Measurements from ENCODE around the gene SYNC. TPM values are rescaled to one million over a fixed set of nuclear protein-coding genes. Genes with fewer than 3 reads are reported as not detected.
"Not testable (repeated sequence)": the region's sequence is repeated elsewhere in the genome, so short reads cannot be mapped to it uniquely, and the experiment has no call there.

Gene SYNC
- total RNA-seq, 2 experiments from 2014 or later, result not detected

GRCh38 chr1:32717503-32717902, 14.9 kb upstream of the SYNC start:
- POLR2A ChIA-PET, result no interaction called here
- H3K27ac Mint-ChIP-seq, result no peak overlapping the region
- peaks cover 12% of the 10 kb centered on the region for H3K4me1 Mint-ChIP-seq
- H3K36me3 Mint-ChIP-seq (ENCODE audit: low read depth), result no peaks in the 10 kb centered on the region
- no peaks in the 10 kb centered on the region for H3K9me3 Mint-ChIP-seq
- CTCF ChIA-PET, result interaction anchor here (0.7 to 2.5 kb wide), 5 partner anchors 11 to 175 kb away, joined by 3 to 7 read pairs (median 3); no protein-coding TSS in a partner anchor
- no peak overlapping the region for H3K4me3 Mint-ChIP-seq
- DNase-seq, result no peak
- H3K27me3 Mint-ChIP-seq, result peaks cover 8% of the 10 kb centered on the region

GRCh38 chr1:32716312-32717148, 14.0 kb upstream of the SYNC start:
- H3K9me3 Mint-ChIP-seq, result no peaks in the 10 kb centered on the region
- no peak overlapping the region for H3K27ac Mint-ChIP-seq
- H3K27me3 Mint-ChIP-seq, result peaks cover 3% of the 10 kb centered on the region
- DNase-seq, result peak; percentile 71
- peaks cover 13% of the 10 kb centered on the region for H3K4me1 Mint-ChIP-seq
- CTCF ChIA-PET, result interaction anchor here (0.6 to 2.5 kb wide), 4 partner anchors 10 to 176 kb away, joined by 3 to 7 read pairs (median 4); no protein-coding TSS in a partner anchor
- POLR2A ChIA-PET, result no interaction called here
- H3K4me3 Mint-ChIP-seq, result no peak overlapping the region
- no peaks in the 10 kb centered on the region for H3K36me3 Mint-ChIP-seq (ENCODE audit: low read depth)

- Mint-ChIP-seq H3K36me3 (ENCODE audit: low read depth) (no peaks in the 10 kb centered on the region), H3K27ac (no peak overlapping the region), H3K27me3 (no peaks in the 10 kb centered on the region), H3K4me3 (no peak overlapping the region), H3K4me1 (peaks cover 13% of the 10 kb centered on the region), H3K9me3 (no peaks in the 10 kb centered on the region)
- ChIA-PET POLR2A (no interaction called here), CTCF (interaction anchor here (0.8 to 2.5 kb wide), 2 partner anchors 10 to 17 kb away, joined by 3 to 7 read pairs; no protein-coding TSS in a partner anchor)
- DNase-seq, result no peak
Observed at GRCh38 chr1:32715901-32716311, 13.3 kb upstream of the SYNC start.

- H3K9me3 Mint-ChIP-seq, result no peaks in the 10 kb centered on the region
- ChIA-PET CTCF (interaction anchor here (0.9 to 4.4 kb wide), 2 partner anchors 13 to 59 kb away, joined by 6 to 50 read pairs; no protein-coding TSS in a partner anchor), POLR2A (no interaction called here)
- no peaks in the 10 kb centered on the region for H3K27me3 Mint-ChIP-seq
- no peaks in the 10 kb centered on the region for H3K36me3 Mint-ChIP-seq (ENCODE audit: low read depth)
- no peak for DNase-seq
- H3K4me1 Mint-ChIP-seq, result peaks cover 13% of the 10 kb centered on the region
- H3K4me3 Mint-ChIP-seq, result no peak overlapping the region
- no peak overlapping the region for H3K27ac Mint-ChIP-seq
Observed at GRCh38 chr1:32714277-32714676, 11.7 kb upstream of the SYNC start.

GRCh38 chr1:32713081-32713480, 10.5 kb upstream of the SYNC start:
- Mint-ChIP-seq H3K27ac (no peak overlapping the region), H3K36me3 (ENCODE audit: low read depth) (no peaks in the 10 kb centered on the region), H3K9me3 (no peaks in the 10 kb centered on the region), H3K4me3 (no peak overlapping the region), H3K4me1 (peaks cover 13% of the 10 kb centered on the region), H3K27me3 (no peaks in the 10 kb centered on the region)
- POLR2A ChIA-PET, result interaction anchor here (1.0 to 1.2 kb wide), 2 partner anchors 58 to 60 kb away, joined by 3 read pairs; no protein-coding TSS in a partner anchor
- CTCF ChIA-PET, result interaction anchor here (0.6 to 4.4 kb wide), 25 partner anchors 9 to 596 kb away, joined by 3 to 50 read pairs (median 6); partner anchors contain the start of genes RBBP4 and ZBTB8OS
- no peak for DNase-seq

GRCh38 chr1:32711221-32711620, 8.7 kb upstream of the SYNC start:
- H3K9me3 Mint-ChIP-seq; H3K4me3 Mint-ChIP-seq; H3K36me3 Mint-ChIP-seq (ENCODE audit: low read depth); DNase-seq; H3K4me1 Mint-ChIP-seq; POLR2A ChIA-PET; H3K27me3 Mint-ChIP-seq; H3K27ac Mint-ChIP-seq: not testable (repeated sequence)
- CTCF ChIA-PET, result interaction anchor here (1.1 to 4.4 kb wide), 10 partner anchors 13 to 173 kb away, joined by 3 to 50 read pairs (median 6); no protein-coding TSS in a partner anchor

- no peak overlapping the region for H3K27ac Mint-ChIP-seq
- H3K36me3 Mint-ChIP-seq (ENCODE audit: low read depth), result no peaks in the 10 kb centered on the region
- H3K9me3 Mint-ChIP-seq, result no peaks in the 10 kb centered on the region
- no peak overlapping the region for H3K4me3 Mint-ChIP-seq
- peaks cover 2% of the 10 kb centered on the region for H3K27me3 Mint-ChIP-seq
- H3K4me1 Mint-ChIP-seq, result peaks cover 3% of the 10 kb centered on the region
- ChIA-PET POLR2A (no interaction called here), CTCF (interaction anchor here (0.7 kb wide), 2 partner anchors 21 to 301 kb away, joined by 3 read pairs; no protein-coding TSS in a partner anchor)
- DNase-seq, result no peak
Observed at GRCh38 chr1:32709476-32709875, 6.9 kb upstream of the SYNC start.

GRCh38 chr1:32709075-32709474, 6.5 kb upstream of the SYNC start:
- H3K4me3 Mint-ChIP-seq, result no peak overlapping the region
- DNase-seq, result no peak
- H3K4me1 Mint-ChIP-seq, result peaks cover 3% of the 10 kb centered on the region
- ChIA-PET POLR2A (no interaction called here), CTCF (interaction anchor here (0.6 kb wide), 1 partner anchor 38 kb away, joined by 3 read pairs; no protein-coding TSS in a partner anchor)
- H3K27ac Mint-ChIP-seq, result no peak overlapping the region
- peaks cover 5% of the 10 kb centered on the region for H3K27me3 Mint-ChIP-seq
- H3K9me3 Mint-ChIP-seq, result no peaks in the 10 kb centered on the region
- H3K36me3 Mint-ChIP-seq (ENCODE audit: low read depth), result no peaks in the 10 kb centered on the region

- Mint-ChIP-seq H3K4me1 (peaks cover 12% of the 10 kb centered on the region), H3K36me3 (ENCODE audit: low read depth) (peaks cover 3% of the 10 kb centered on the region), H3K4me3 (no peak overlapping the region), H3K27ac (no peak overlapping the region), H3K9me3 (no peaks in the 10 kb centered on the region), H3K27me3 (peaks cover 21% of the 10 kb centered on the region)
- ChIA-PET POLR2A (no interaction called here), CTCF (interaction anchor here (1.1 to 2.2 kb wide), 5 partner anchors 9 to 186 kb away, joined by 3 to 10 read pairs (median 5); no protein-coding TSS in a partner anchor)
- DNase-seq, result no peak
Observed at GRCh38 chr1:32706491-32706890, 3.9 kb upstream of the SYNC start.

GRCh38 chr1:32705516-32705915, 2.9 kb upstream of the SYNC start:
- no peak overlapping the region for H3K27ac Mint-ChIP-seq
- CTCF ChIA-PET, result interaction anchor here (1.1 to 2.2 kb wide), 4 partner anchors 8 to 184 kb away, joined by 3 to 10 read pairs (median 6); no protein-coding TSS in a partner anchor
- peaks cover 3% of the 10 kb centered on the region for H3K36me3 Mint-ChIP-seq (ENCODE audit: low read depth)
- POLR2A ChIA-PET, result no interaction called here
- H3K4me3 Mint-ChIP-seq, result no peak overlapping the region
- no peaks in the 10 kb centered on the region for H3K9me3 Mint-ChIP-seq
- no peak for DNase-seq
- peaks cover 12% of the 10 kb centered on the region for H3K4me1 Mint-ChIP-seq
- H3K27me3 Mint-ChIP-seq, result peaks cover 25% of the 10 kb centered on the region

GRCh38 chr1:32703479-32704291, 1.1 kb upstream of the SYNC start:
- peak overlapping the region; percentile 0 for H3K4me3 Mint-ChIP-seq
- H3K9me3 Mint-ChIP-seq, result no peaks in the 10 kb centered on the region
- POLR2A ChIA-PET, result no interaction called here
- CTCF ChIA-PET, result interaction anchor here (0.6 to 1.7 kb wide), 3 partner anchors 9 to 121 kb away, joined by 3 to 8 read pairs (median 3); no protein-coding TSS in a partner anchor
- H3K4me1 Mint-ChIP-seq, result peaks cover 12% of the 10 kb centered on the region
- no peak overlapping the region for H3K27ac Mint-ChIP-seq
- peaks cover 3% of the 10 kb centered on the region for H3K36me3 Mint-ChIP-seq (ENCODE audit: low read depth)
- DNase-seq, result no peak
- peaks cover 30% of the 10 kb centered on the region for H3K27me3 Mint-ChIP-seq

- DNase-seq, result no peak
- Mint-ChIP-seq H3K9me3 (no peaks in the 10 kb centered on the region), H3K4me1 (peaks cover 12% of the 10 kb centered on the region), H3K4me3 (peak overlapping the region; percentile 16), H3K27me3 (peaks cover 30% of the 10 kb centered on the region), H3K36me3 (ENCODE audit: low read depth) (peaks cover 3% of the 10 kb centered on the region), H3K27ac (no peak overlapping the region)
- ChIA-PET CTCF (interaction anchor here (0.6 to 1.2 kb wide), 4 partner anchors 11 to 425 kb away, joined by 3 to 4 read pairs (median 3); no protein-coding TSS in a partner anchor), POLR2A (no interaction called here)
Observed at GRCh38 chr1:32701951-32702598, 495 bp downstream of the SYNC start.

Measured in activated CD4-positive, alpha-beta T cell treated with anti-CD3 and anti-CD28 coated beads, Interleukin-2, amount 10 ng/mL, durations not matched to agents 7 days and 5 days (primary cell).